ENCODE measurements around the gene CFAP221. TPM values are rescaled to one million over a fixed set of nuclear protein-coding genes. Genes with fewer than 3 reads are reported as not detected.

CFAP221 gene
- total RNA-seq, 4 donors from 2014 or later = 0.48 TPM; not detected in 3

- WGBS = 92% methylated on average over 10 of the region's 10 CpGs
- Histone ChIP-seq H3K27ac (no peak overlapping the region), H3K9me3 (no peaks in the 10 kb centered on the region), H3K27me3 (peaks cover 25% of the 10 kb centered on the region), H3K4me3 (no peak overlapping the region), H3K36me3 (no peaks in the 10 kb centered on the region), H3K4me1 (peaks cover 7% of the 10 kb centered on the region)
- DNase-seq (ENCODE audit: low spot score in 2 of 2) = no peak
- TF ChIP-seq CTCF (IDR thresholded peaks at IDR 0.05) = no peak
- no peak for TF ChIP-seq POLR2A (IDR thresholded peaks at IDR 0.05)
- TF ChIP-seq POLR2AphosphoS5 (IDR thresholded peaks at IDR 0.05) = no peak
- no peak for TF ChIP-seq EP300 (IDR thresholded peaks at IDR 0.05)
These were observed 25.2 kb upstream of the CFAP221 start for GRCh38 chr2:119519057-119519408.

- no peaks in the 10 kb centered on the region for H3K9me3 ChIP-seq
- WGBS = 89% methylated on average over 3 of the region's 3 CpGs
- H3K4me3 ChIP-seq = no peak overlapping the region
- TF ChIP-seq POLR2AphosphoS5 (IDR thresholded peaks at IDR 0.05) = no peak
- no peak for DNase-seq (ENCODE audit: low spot score in 2 of 2)
- peaks cover 44% of the 10 kb centered on the region for H3K27me3 ChIP-seq
- no peaks in the 10 kb centered on the region for H3K36me3 ChIP-seq
- no peak overlapping the region for H3K27ac ChIP-seq
- H3K4me1 ChIP-seq = peaks cover 9% of the 10 kb centered on the region
These were observed 23.4 kb upstream of the CFAP221 start for GRCh38 chr2:119520696-119521432.

- no peaks in the 10 kb centered on the region for H3K9me3 ChIP-seq
- H3K27me3 ChIP-seq = peaks cover 51% of the 10 kb centered on the region
- no peak overlapping the region for H3K27ac ChIP-seq
- no peak for DNase-seq (ENCODE audit: low spot score in 2 of 2)
- H3K4me1 ChIP-seq = peaks cover 9% of the 10 kb centered on the region
- 87% methylated on average over 11 of the region's 11 CpGs for WGBS
- TF ChIP-seq EP300 (IDR thresholded peaks at IDR 0.05) = no peak
- no peak for TF ChIP-seq CTCF (IDR thresholded peaks at IDR 0.05)
- no peak for TF ChIP-seq POLR2AphosphoS5 (IDR thresholded peaks at IDR 0.05)
- TF ChIP-seq POLR2A (IDR thresholded peaks at IDR 0.05) = no peak
- no peak overlapping the region for H3K4me3 ChIP-seq
- no peaks in the 10 kb centered on the region for H3K36me3 ChIP-seq
These were observed 22.7 kb upstream of the CFAP221 start for GRCh38 chr2:119521433-119522050.

GRCh38 chr2:119522671-119523070 lies 21.6 kb upstream of the CFAP221 start:
- H3K4me1 ChIP-seq = peaks cover 9% of the 10 kb centered on the region
- H3K9me3 ChIP-seq = no peaks in the 10 kb centered on the region
- TF ChIP-seq POLR2AphosphoS5 (IDR thresholded peaks at IDR 0.05) (no peak), POLR2A (IDR thresholded peaks at IDR 0.05) (no peak), EP300 (IDR thresholded peaks at IDR 0.05) (no peak), CTCF (IDR thresholded peaks at IDR 0.05) (no peak)
- H3K27ac ChIP-seq = no peak overlapping the region
- H3K36me3 ChIP-seq = no peaks in the 10 kb centered on the region
- H3K27me3 ChIP-seq = peaks cover 54% of the 10 kb centered on the region
- no peak for DNase-seq (ENCODE audit: low spot score in 2 of 2)
- no peak overlapping the region for H3K4me3 ChIP-seq
- WGBS = 63% methylated on average over 6 of the region's 6 CpGs

GRCh38 chr2:119523383-119523951 lies 20.8 kb upstream of the CFAP221 start:
- Histone ChIP-seq H3K4me1 (peaks cover 9% of the 10 kb centered on the region), H3K27me3 (peaks cover 59% of the 10 kb centered on the region), H3K36me3 (no peaks in the 10 kb centered on the region), H3K9me3 (no peaks in the 10 kb centered on the region), H3K4me3 (no peak overlapping the region), H3K27ac (no peak overlapping the region)
- WGBS = 10% methylated on average over 21 of the region's 21 CpGs
- no peak for DNase-seq (ENCODE audit: low spot score in 2 of 2)
- TF ChIP-seq POLR2A (IDR thresholded peaks at IDR 0.05) (no peak), POLR2AphosphoS5 (IDR thresholded peaks at IDR 0.05) (no peak)

GRCh38 chr2:119523952-119524694 lies 20.1 kb upstream of the CFAP221 start, which contains the start of gene SCTR:
TSS of gene SCTR (minus strand) at chr2:119524483. CDS start at chr2:119524226, 257 bp downstream.
- Histone ChIP-seq H3K9me3 (no peaks in the 10 kb centered on the region), H3K4me1 (peaks cover 9% of the 10 kb centered on the region), H3K27ac (no peak within 1 kb of the TSS), H3K27me3 (peaks cover 59% of the 10 kb centered on the region), H3K4me3 (no peak within 1 kb of the TSS), H3K36me3 (no peaks in the 10 kb centered on the region)
- no peak for DNase-seq (ENCODE audit: low spot score in 2 of 2)
- no peak for TF ChIP-seq CTCF (IDR thresholded peaks at IDR 0.05)
- 12% methylated on average over 19 of the region's 74 CpGs for WGBS
